ENCODE data around the gene ASB4.

Gene ASB4

GRCh38 chr7:95536656-95537311 is 51.0 kb downstream of the ASB4 start:
- TF ChIP-seq CTCF (IDR thresholded peaks at IDR 0.05; ENCODE audit: insufficient read depth, missing control alignments) = no peak
- no peak for FAIRE-seq
- no peak for DNase-seq (ENCODE audit: insufficient read length, low spot score)

- TF ChIP-seq CTCF (IDR thresholded peaks at IDR 0.05; ENCODE audit: insufficient read depth, missing control alignments) = no peak
- FAIRE-seq = no peak
- DNase-seq (ENCODE audit: insufficient read length, low spot score) = no peak
These were observed 51.7 kb downstream of the ASB4 start for GRCh38 chr7:95537468-95537867.

GRCh38 chr7:95539426-95539825 is 53.7 kb downstream of the ASB4 start:
- DNase-seq (ENCODE audit: insufficient read length, low spot score) (no peak), FAIRE-seq (no peak)
- TF ChIP-seq CTCF (IDR thresholded peaks at IDR 0.05; ENCODE audit: insufficient read depth, missing control alignments) = no peak

- no peak for DNase-seq (ENCODE audit: insufficient read length, low spot score)
- FAIRE-seq = no peak
- TF ChIP-seq CTCF (IDR thresholded peaks at IDR 0.05; ENCODE audit: insufficient read depth, missing control alignments) = no peak
These were observed 54.6 kb downstream of the ASB4 start for GRCh38 chr7:95540366-95540765.

GRCh38 chr7:95543312-95543711 is 57.6 kb downstream of the ASB4 start:
- FAIRE-seq (no peak), DNase-seq (ENCODE audit: insufficient read length, low spot score) (no peak)
- TF ChIP-seq CTCF (IDR thresholded peaks at IDR 0.05; ENCODE audit: insufficient read depth, missing control alignments) = no peak

GRCh38 chr7:95544171-95544570 is 58.4 kb downstream of the ASB4 start:
- DNase-seq (ENCODE audit: insufficient read length, low spot score) (no peak), FAIRE-seq (no peak)
- TF ChIP-seq CTCF (IDR thresholded peaks at IDR 0.05; ENCODE audit: insufficient read depth, missing control alignments) = no peak

- DNase-seq (ENCODE audit: insufficient read length, low spot score) (no peak), FAIRE-seq (peak; percentile 46)
- peak; percentile 48 for TF ChIP-seq CTCF (IDR thresholded peaks at IDR 0.05; ENCODE audit: insufficient read depth, missing control alignments)
These were observed 59.4 kb downstream of the ASB4 start for GRCh38 chr7:95545007-95545615.

All from D721Med (cell line).